Measurements from ENCODE around the gene UPF2. TPM values are rescaled to one million over a fixed set of nuclear protein-coding genes. Genes with fewer than 3 reads are reported as not detected.
A peak's percentile ranks its signal among the peaks of the same experiment; 100 is the strongest.

UPF2 gene
- total and polyA plus RNA-seq, 2 of the 13 experiments (the other 11 are each of a cell fraction or from before 2014, with no cell fraction given): 6.2 to 14.5 TPM

GRCh38 chr10:12042797-12043651, at the start of gene UPF2 (continued):
- TF ChIP-seq LRRFIP1 (CRISPR knock-in tag; conservative IDR thresholded peaks at IDR 0.05) (no peak), ZNF850 (CRISPR knock-in tag; conservative IDR thresholded peaks at IDR 0.05) (no peak), SNAI1 (CRISPR knock-in tag; IDR thresholded peaks at IDR 0.05; ENCODE audit: borderline replicate concordance) (0 out of 2 replicates have a peak, but pooled peaks have one; percentile 14), ARHGAP35 (CRISPR knock-in tag; IDR thresholded peaks at IDR 0.05; ENCODE audit: borderline replicate concordance) (0 out of 2 replicates have a peak, but pooled peaks have one; percentile 23), ZNF333 (CRISPR knock-in tag; IDR thresholded peaks at IDR 0.05; ENCODE audit: borderline replicate concordance) (no peak), PPARG (CRISPR knock-in tag; conservative IDR thresholded peaks at IDR 0.05) (peak; percentile 86), SCMH1 (CRISPR knock-in tag; IDR thresholded peaks at IDR 0.05; ENCODE audit: borderline replicate concordance) (no peak), TCF7L2 (IDR thresholded peaks at IDR 0.05; ENCODE audit: low read depth, low read length) (no peak), ZNF331 (CRISPR knock-in tag; IDR thresholded peaks at IDR 0.05) (no peak; the same call in 1 of the 2 replicates), ZNF468 (CRISPR knock-in tag; IDR thresholded peaks at IDR 0.05) (no peak), FOXP4 (CRISPR knock-in tag; IDR thresholded peaks at IDR 0.05) (no peak), ZNF687 (CRISPR knock-in tag; IDR thresholded peaks at IDR 0.05) (peak; percentile 73), GTF3A (CRISPR knock-in tag; conservative IDR thresholded peaks at IDR 0.05) (no peak), NBN (conservative IDR thresholded peaks at IDR 0.05) (no peak), TCF12 (IDR thresholded peaks at IDR 0.05) (no peak), TCF12 (CRISPR knock-in tag; IDR thresholded peaks at IDR 0.05) (no peak), YEATS4 (CRISPR knock-in tag; IDR thresholded peaks at IDR 0.05; ENCODE audit: borderline replicate concordance) (no peak; the same call in 1 of the 2 replicates), PCBP1 (IDR thresholded peaks at IDR 0.05; ENCODE audit: borderline replicate concordance, low read depth, low read length) (0 out of 2 replicates have a peak, but pooled peaks have one; percentile 2), ZNF44 (CRISPR knock-in tag; IDR thresholded peaks at IDR 0.05) (no peak), KDM5B (CRISPR knock-in tag; IDR thresholded peaks at IDR 0.05; ENCODE audit: borderline replicate concordance) (no peak), MBD4 (IDR thresholded peaks at IDR 0.05; ENCODE audit: borderline replicate concordance, low read length) (no peak), GABPB1 (CRISPR knock-in tag; IDR thresholded peaks at IDR 0.05) (peak; percentile 85)
